ENCODE measurements around the gene RPL12.

The RPL12 gene

DNA sequence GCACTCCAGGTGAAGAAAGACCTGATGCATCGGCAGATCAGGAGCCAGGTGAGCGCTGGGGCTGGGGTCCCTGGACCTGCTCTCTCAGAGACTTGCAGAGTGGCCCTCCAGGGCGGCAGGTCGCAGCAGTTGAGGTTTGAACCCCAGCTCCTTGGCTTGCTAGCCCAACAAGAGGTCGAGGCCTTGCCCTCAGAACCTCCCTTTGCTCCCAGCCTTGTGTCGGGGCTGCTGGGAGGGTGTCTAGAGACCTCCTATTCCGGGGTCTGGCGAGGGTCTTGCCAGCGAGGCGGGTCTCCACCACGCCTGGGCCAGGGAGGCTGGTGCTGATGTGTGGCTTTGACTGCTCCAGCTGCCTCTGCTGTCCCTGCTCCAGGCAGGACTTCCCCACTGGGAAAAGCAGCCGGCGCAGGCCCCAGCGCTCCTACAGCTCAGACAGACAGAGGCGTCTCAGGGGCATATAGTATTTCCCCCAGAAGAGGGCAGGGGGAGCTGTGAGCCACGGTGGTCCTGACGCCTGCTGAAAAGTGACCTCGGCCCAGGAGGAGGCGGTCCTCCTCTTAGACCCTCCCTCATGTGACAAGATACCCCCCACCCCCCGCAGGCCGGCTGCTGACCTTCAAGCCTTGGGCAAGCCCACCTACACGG lies 38.4 kb upstream of the RPL12 start:
- no peak overlapping the region for H3K4me3 ChIP-seq (ENCODE audit: control insufficient read depth, low read depth, low read length)
- DNase-seq (ENCODE audit: low read depth) = no peak
- TF ChIP-seq, protein P1, sequence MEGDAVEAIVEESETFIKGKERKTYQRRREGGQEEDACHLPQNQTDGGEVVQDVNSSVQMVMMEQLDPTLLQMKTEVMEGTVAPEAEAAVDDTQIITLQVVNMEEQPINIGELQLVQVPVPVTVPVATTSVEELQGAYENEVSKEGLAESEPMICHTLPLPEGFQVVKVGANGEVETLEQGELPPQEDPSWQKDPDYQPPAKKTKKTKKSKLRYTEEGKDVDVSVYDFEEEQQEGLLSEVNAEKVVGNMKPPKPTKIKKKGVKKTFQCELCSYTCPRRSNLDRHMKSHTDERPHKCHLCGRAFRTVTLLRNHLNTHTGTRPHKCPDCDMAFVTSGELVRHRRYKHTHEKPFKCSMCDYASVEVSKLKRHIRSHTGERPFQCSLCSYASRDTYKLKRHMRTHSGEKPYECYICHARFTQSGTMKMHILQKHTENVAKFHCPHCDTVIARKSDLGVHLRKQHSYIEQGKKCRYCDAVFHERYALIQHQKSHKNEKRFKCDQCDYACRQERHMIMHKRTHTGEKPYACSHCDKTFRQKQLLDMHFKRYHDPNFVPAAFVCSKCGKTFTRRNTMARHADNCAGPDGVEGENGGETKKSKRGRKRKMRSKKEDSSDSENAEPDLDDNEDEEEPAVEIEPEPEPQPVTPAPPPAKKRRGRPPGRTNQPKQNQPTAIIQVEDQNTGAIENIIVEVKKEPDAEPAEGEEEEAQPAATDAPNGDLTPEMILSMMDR (conservative IDR thresholded peaks at IDR 0.05; ENCODE audit: control insufficient read depth, insufficient read depth, low read depth, low read length) = no peak

DNA sequence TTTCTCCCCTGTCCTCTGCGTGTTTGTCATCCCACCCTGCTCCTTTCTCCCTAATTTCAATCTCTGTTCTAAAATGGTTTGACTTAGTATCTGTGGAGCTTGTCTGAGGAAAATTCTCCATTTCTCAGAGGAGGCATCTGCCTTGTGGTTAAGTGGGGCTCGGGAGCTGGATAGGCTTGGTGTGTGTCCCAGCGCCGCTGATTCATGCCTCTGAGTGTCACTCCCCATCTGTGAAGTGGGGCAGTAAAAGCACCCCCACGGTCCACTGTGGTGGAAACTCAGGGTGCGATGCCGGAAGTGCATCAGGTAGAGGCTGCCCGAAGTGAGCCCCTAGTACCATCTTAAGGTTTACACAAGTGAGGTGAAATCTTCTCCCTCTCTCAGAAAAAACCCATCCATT lies 37.7 kb upstream of the RPL12 start:
- TF ChIP-seq, protein P1 (conservative IDR thresholded peaks at IDR 0.05; ENCODE audit: control insufficient read depth, insufficient read depth, low read depth, low read length) = no peak
- no peak overlapping the region for H3K4me3 ChIP-seq (ENCODE audit: control insufficient read depth, low read depth, low read length)
- DNase-seq (ENCODE audit: low read depth) = no peak

DNA sequence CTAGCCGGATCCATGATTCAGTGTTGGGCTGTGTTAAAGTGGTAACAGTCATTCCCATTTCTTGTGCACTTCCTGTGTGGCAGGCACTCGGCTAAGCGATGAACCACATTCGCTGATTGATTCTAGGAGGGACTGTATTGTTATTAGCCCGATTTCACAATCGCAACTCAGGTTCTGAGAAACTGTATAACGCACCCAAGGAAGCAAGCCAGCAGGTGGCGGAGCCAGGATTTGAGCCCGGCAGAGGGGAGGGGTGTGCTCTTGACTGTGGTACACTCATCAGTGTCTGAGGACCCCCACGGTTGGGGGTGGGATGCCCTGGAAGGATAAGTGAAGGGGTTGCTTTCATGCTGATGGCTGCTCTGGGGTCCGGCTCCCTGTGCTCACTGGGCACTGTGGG lies 34.8 kb upstream of the RPL12 start:
- DNase-seq (ENCODE audit: low read depth) = no peak
- H3K4me3 ChIP-seq (ENCODE audit: control insufficient read depth, low read depth, low read length) = no peak overlapping the region
- TF ChIP-seq, protein P1 (conservative IDR thresholded peaks at IDR 0.05; ENCODE audit: control insufficient read depth, insufficient read depth, low read depth, low read length) = no peak

DNA sequence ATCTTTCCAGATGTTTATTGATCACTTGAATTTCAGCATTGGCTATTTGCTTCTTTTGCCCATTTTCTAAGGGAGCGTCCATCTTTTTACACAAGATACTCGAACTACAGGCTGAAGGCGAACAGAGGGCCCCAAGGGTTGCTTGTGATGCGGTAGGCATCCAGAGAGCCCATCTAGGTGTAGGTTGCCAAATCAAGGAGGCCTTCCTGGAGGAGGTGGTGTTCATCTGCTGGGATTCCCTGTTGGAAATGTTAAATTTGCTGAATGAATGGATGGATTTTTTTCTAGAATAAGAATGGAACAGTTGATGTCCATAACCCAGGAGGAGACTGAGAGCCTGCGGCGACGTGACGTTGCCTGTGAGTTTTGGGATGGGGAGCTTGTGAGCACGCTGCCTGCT lies 31.5 kb upstream of the RPL12 start:
- TF ChIP-seq, protein P1 (conservative IDR thresholded peaks at IDR 0.05; ENCODE audit: control insufficient read depth, insufficient read depth, low read depth, low read length) = no peak
- no peak overlapping the region for H3K4me3 ChIP-seq (ENCODE audit: control insufficient read depth, low read depth, low read length)
- no peak for DNase-seq (ENCODE audit: low read depth)

DNA sequence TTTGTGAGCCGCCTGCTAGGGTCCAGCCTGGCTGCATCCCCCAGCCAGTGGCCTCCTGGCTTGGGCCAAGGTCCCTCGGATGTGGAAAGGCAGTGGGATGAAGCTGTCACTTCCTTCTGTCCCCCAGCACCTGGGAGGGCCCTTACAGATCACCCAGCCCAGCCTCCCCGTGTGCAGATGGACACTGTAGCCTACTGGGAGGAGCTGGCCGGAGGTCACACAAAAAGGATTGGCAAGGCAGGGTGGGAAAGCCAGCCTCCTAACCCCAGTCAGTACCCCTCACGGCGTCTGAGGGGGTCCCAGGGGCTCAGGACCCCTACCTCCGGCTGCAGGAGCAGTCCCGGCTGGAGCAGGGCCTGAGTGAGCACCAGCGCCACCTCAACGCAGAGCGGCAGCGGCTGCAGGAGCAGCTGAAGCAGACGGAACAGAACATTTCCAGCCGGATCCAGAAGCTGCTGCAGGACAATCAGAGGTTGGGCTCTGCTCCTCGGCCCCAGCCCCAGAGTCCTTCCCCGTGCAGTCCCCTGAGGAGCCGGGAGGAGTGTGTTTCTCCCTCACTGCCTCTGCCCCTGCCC lies 28.4 kb upstream of the RPL12 start:
- DNase-seq (ENCODE audit: low read depth) = no peak
- TF ChIP-seq, protein P1 (conservative IDR thresholded peaks at IDR 0.05; ENCODE audit: control insufficient read depth, insufficient read depth, low read depth, low read length) = no peak
- no peak overlapping the region for H3K4me3 ChIP-seq (ENCODE audit: control insufficient read depth, low read depth, low read length)

DNA sequence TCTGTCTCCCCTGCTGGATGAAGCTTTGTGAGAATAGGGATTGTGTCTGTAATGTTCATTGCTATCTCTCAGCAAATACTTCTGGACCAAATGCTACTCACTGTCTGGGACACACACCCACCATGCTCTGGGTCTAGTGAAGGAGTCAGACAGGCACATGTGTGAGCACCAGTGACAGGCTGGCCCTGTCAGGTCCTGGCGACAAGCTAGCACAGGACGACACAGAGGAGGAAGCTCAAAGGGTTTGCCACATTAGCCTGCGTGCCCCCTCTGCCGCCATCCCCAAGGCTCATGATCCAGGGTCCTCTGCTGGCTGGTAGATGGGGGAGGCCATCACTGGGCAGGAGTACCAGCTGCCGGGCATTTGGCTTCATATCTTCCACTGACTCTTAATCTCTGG lies 23.4 kb upstream of the RPL12 start:
- H3K4me3 ChIP-seq (ENCODE audit: control insufficient read depth, low read depth, low read length) = no peak overlapping the region
- no peak for DNase-seq (ENCODE audit: low read depth)
- TF ChIP-seq, protein P1 (conservative IDR thresholded peaks at IDR 0.05; ENCODE audit: control insufficient read depth, insufficient read depth, low read depth, low read length) = no peak
